DMS153 treated with DMSO at 0.1 percent for 48 hours (cell line): ENCODE data around the gene CASZ1.

Experiments used
- DNase-seq: peaks from one replicate; lab custom pipeline; 2025; ENCODE audit not compliant: unreplicated experiment; lab: John Stamatoyannopoulos, UW

CASZ1 gene

GRCh38 chr1:10774615-10775310, 21.7 kb downstream of the CASZ1 start:
- DNase-seq: no peak

GRCh38 chr1:10773851-10774614, 22.4 kb downstream of the CASZ1 start:
- DNase-seq: no peak

GRCh38 chr1:10773376-10773775, 23.1 kb downstream of the CASZ1 start:
- no peak for DNase-seq

- no peak for DNase-seq
These were observed 23.7 kb downstream of the CASZ1 start for GRCh38 chr1:10772711-10773110.

- no peak for DNase-seq
These were observed 24.7 kb downstream of the CASZ1 start for GRCh38 chr1:10771789-10772188.

- no peak for DNase-seq
These were observed 27.9 kb downstream of the CASZ1 start for GRCh38 chr1:10768552-10768951.

GRCh38 chr1:10767282-10767681, 29.2 kb downstream of the CASZ1 start:
- no peak for DNase-seq

- DNase-seq: peak; percentile 93
These were observed 30.5 kb downstream of the CASZ1 start for GRCh38 chr1:10765734-10766478.

- DNase-seq: no peak
These were observed 31.1 kb downstream of the CASZ1 start for GRCh38 chr1:10765304-10765703.

GRCh38 chr1:10764296-10764798, 32.1 kb downstream of the CASZ1 start:
- no peak for DNase-seq

- DNase-seq: no peak
These were observed 33.6 kb downstream of the CASZ1 start for GRCh38 chr1:10762875-10763274.

GRCh38 chr1:10762153-10762523, 34.3 kb downstream of the CASZ1 start:
- DNase-seq: no peak

- peak; percentile 12 for DNase-seq
These were observed 34.8 kb downstream of the CASZ1 start for GRCh38 chr1:10761503-10762152.

- no peak for DNase-seq
These were observed 35.6 kb downstream of the CASZ1 start for GRCh38 chr1:10760566-10761502.

- DNase-seq: no peak
These were observed 36.8 kb downstream of the CASZ1 start for GRCh38 chr1:10759413-10760200.

- no peak for DNase-seq
These were observed 39.6 kb downstream of the CASZ1 start for GRCh38 chr1:10756842-10757241.

GRCh38 chr1:10755970-10756521, 40.4 kb downstream of the CASZ1 start:
- DNase-seq: peak; percentile 14

GRCh38 chr1:10754568-10755329, 41.7 kb downstream of the CASZ1 start:
- no peak for DNase-seq
